Mucosa of stomach (tissue), 1 donor: Measurements from ENCODE around the gene ANKRD13B.

ENCODE experiments used
- H3K27me3 ChIP-seq: one replicate; pipeline ENCODE4 v1.7.0; 2013; ENCODE audit warnings: mild to moderate bottlenecking, low read length; ENCODE audit not compliant: control insufficient read depth, insufficient read depth
- H3K36me3 ChIP-seq: one replicate; pipeline ENCODE4 v1.7.0; 2013; ENCODE audit warnings: low read length; ENCODE audit not compliant: control insufficient read depth, insufficient read depth
- H3K4me1 ChIP-seq: one replicate; pipeline ENCODE4 v1.7.0; 2013; ENCODE audit warnings: mild to moderate bottlenecking, low read length; ENCODE audit not compliant: control insufficient read depth, insufficient read depth
- H3K4me3 ChIP-seq: one replicate; pipeline ENCODE4 v1.7.0; 2013; ENCODE audit warnings: low read length
- H3K9ac ChIP-seq: one replicate; pipeline ENCODE4 v1.7.0; 2013; ENCODE audit warnings: mild to moderate bottlenecking, low read length, moderate library complexity
- H3K9me3 ChIP-seq: one replicate; pipeline ENCODE4 v1.7.0; 2013; ENCODE audit warnings: mild to moderate bottlenecking, low read length, moderate library complexity; ENCODE audit not compliant: control insufficient read depth
- donor health status: Pancreatic carcinoma.

ANKRD13B gene

GRCh38 chr17:29595943-29596774 is 3.2 kb downstream of the ANKRD13B start:
- Histone ChIP-seq H3K4me3 (no peak overlapping the region), H3K36me3 (no peaks in the 10 kb centered on the region), H3K9me3 (no peaks in the 10 kb centered on the region), H3K27me3 (no peaks in the 10 kb centered on the region), H3K4me1 (peaks cover 23% of the 10 kb centered on the region), H3K9ac (no peak overlapping the region)

- Histone ChIP-seq H3K9ac (no peak overlapping the region), H3K9me3 (no peaks in the 10 kb centered on the region), H3K27me3 (no peaks in the 10 kb centered on the region), H3K4me1 (peaks cover 17% of the 10 kb centered on the region), H3K4me3 (no peak overlapping the region), H3K36me3 (no peaks in the 10 kb centered on the region)
These were observed 3.9 kb downstream of the ANKRD13B start for GRCh38 chr17:29596811-29597210.

GRCh38 chr17:29597361-29598172 is 4.6 kb downstream of the ANKRD13B start:
- Histone ChIP-seq H3K4me3 (no peak overlapping the region), H3K4me1 (peaks cover 9% of the 10 kb centered on the region), H3K27me3 (no peaks in the 10 kb centered on the region), H3K9ac (no peak overlapping the region), H3K36me3 (no peaks in the 10 kb centered on the region), H3K9me3 (no peaks in the 10 kb centered on the region)

GRCh38 chr17:29603109-29603674 is 10.3 kb downstream of the ANKRD13B start:
- no peaks in the 10 kb centered on the region for H3K4me1 ChIP-seq
- H3K4me3 ChIP-seq: no peak overlapping the region
- H3K9ac ChIP-seq: no peak overlapping the region
- H3K36me3 ChIP-seq: no peaks in the 10 kb centered on the region
- no peaks in the 10 kb centered on the region for H3K27me3 ChIP-seq
- no peaks in the 10 kb centered on the region for H3K9me3 ChIP-seq

GRCh38 chr17:29607557-29608195 is 14.7 kb downstream of the ANKRD13B start:
- no peaks in the 10 kb centered on the region for H3K36me3 ChIP-seq
- H3K4me3 ChIP-seq: no peak overlapping the region
- H3K4me1 ChIP-seq: no peaks in the 10 kb centered on the region
- no peak overlapping the region for H3K9ac ChIP-seq
- no peaks in the 10 kb centered on the region for H3K9me3 ChIP-seq
- no peaks in the 10 kb centered on the region for H3K27me3 ChIP-seq

GRCh38 chr17:29608986-29609385 is 16.1 kb downstream of the ANKRD13B start:
- Histone ChIP-seq H3K9ac (no peak overlapping the region), H3K36me3 (no peaks in the 10 kb centered on the region), H3K9me3 (no peaks in the 10 kb centered on the region), H3K27me3 (peaks cover 4% of the 10 kb centered on the region), H3K4me3 (no peak overlapping the region), H3K4me1 (peaks cover 12% of the 10 kb centered on the region)

- H3K27me3 ChIP-seq: peaks cover 18% of the 10 kb centered on the region
- peaks cover 26% of the 10 kb centered on the region for H3K4me1 ChIP-seq
- H3K9ac ChIP-seq: no peak overlapping the region
- no peaks in the 10 kb centered on the region for H3K9me3 ChIP-seq
- H3K4me3 ChIP-seq: no peak overlapping the region
- no peaks in the 10 kb centered on the region for H3K36me3 ChIP-seq
These were observed 17.5 kb downstream of the ANKRD13B start for GRCh38 chr17:29610395-29610794.

GRCh38 chr17:29611351-29612093 is 18.6 kb downstream of the ANKRD13B start:
- Histone ChIP-seq H3K4me3 (no peak overlapping the region), H3K9me3 (no peaks in the 10 kb centered on the region), H3K36me3 (no peaks in the 10 kb centered on the region), H3K27me3 (peaks cover 28% of the 10 kb centered on the region), H3K4me1 (peaks cover 37% of the 10 kb centered on the region), H3K9ac (no peak overlapping the region)

- Histone ChIP-seq H3K9ac (no peak overlapping the region), H3K9me3 (no peaks in the 10 kb centered on the region), H3K36me3 (no peaks in the 10 kb centered on the region), H3K4me3 (no peak overlapping the region), H3K27me3 (peaks cover 34% of the 10 kb centered on the region), H3K4me1 (peaks cover 42% of the 10 kb centered on the region)
These were observed 19.1 kb downstream of the ANKRD13B start for GRCh38 chr17:29612094-29612403.

- Histone ChIP-seq H3K4me3 (no peak overlapping the region), H3K4me1 (peaks cover 48% of the 10 kb centered on the region), H3K9ac (no peak overlapping the region), H3K36me3 (no peaks in the 10 kb centered on the region), H3K27me3 (peaks cover 40% of the 10 kb centered on the region), H3K9me3 (no peaks in the 10 kb centered on the region)
These were observed 19.7 kb downstream of the ANKRD13B start for GRCh38 chr17:29612404-29613280.

- H3K9me3 ChIP-seq: no peaks in the 10 kb centered on the region
- peak overlapping the region; percentile 1 for H3K9ac ChIP-seq
- H3K36me3 ChIP-seq: no peaks in the 10 kb centered on the region
- H3K27me3 ChIP-seq: peaks cover 45% of the 10 kb centered on the region
- no peak overlapping the region for H3K4me3 ChIP-seq
- H3K4me1 ChIP-seq: peaks cover 56% of the 10 kb centered on the region
These were observed 20.5 kb downstream of the ANKRD13B start for GRCh38 chr17:29613352-29613837.
